Pancreas (tissue), 10 donors: Measurements from ENCODE around the gene CAPN10. TPM values are rescaled to one million over a fixed set of nuclear protein-coding genes. Genes with fewer than 3 reads are reported as not detected.

ENCODE experiments used
- ATAC-seq, 4 donors: fragments of 200-7000 bp; cut with Tn5 transposase; one replicate each; pipeline versions ENCODE4 v1.8.0 to v1.9.1; 2020; ENCODE audit warnings: mild to moderate bottlenecking in 4 of 4, moderate library complexity in 4 of 4
- DNase-seq, 6 donors: peaks; one replicate each; pipeline ENCODE4 v3.0.0-alpha.2; 2020
- FAIRE-seq: peaks from 2 replicates; lab custom pipeline; 2012; peaks lifted over from hg19 to GRCh38; lab: Jason Lieb, UNC
- H3K27ac ChIP-seq, 4 donors: fragments of 200-600 bp; sonication (generic); 1 replicate in 3 of 4; 2 replicates in 1 of 4; pipeline versions ENCODE4 v1.5.0 to v1.8.0; 2020
- H3K27me3 ChIP-seq, 4 donors: fragments of 200-600 bp; one replicate each; pipeline ENCODE4 v1.8.0; 2021
- H3K36me3 ChIP-seq, 3 donors: fragments of 200-600 bp; sonication (generic) in 1 of 3; one replicate each; pipeline versions ENCODE4 v1.5.0 to v1.8.0; 2020 to 2021
- H3K4me1 ChIP-seq, 3 donors: fragments of 200-600 bp; one replicate each; pipeline ENCODE4 v1.8.0; 2021
- H3K4me3 ChIP-seq, 4 donors: fragments of 200-600 bp; sonication (generic) in 2 of 4; one replicate each; pipeline versions ENCODE4 v1.5.0 to v1.8.0; 2020 to 2021
- H3K9me3 ChIP-seq, 4 donors: fragments of 200-600 bp; one replicate each; pipeline ENCODE4 v1.8.0; 2021
- CTCF ChIP-seq, 4 donors: fragments of 200-600 bp; sonication (generic) in 3 of 4; IDR thresholded peaks; one replicate each; pipeline versions ENCODE4 v1.5.0 to v1.8.0; 2021; ENCODE audit warnings: antibody characterized with exemption in 4 of 4
- WGBS, 2 donors: extraction: QIAGEN DNeasy Blood & Tissue Kit; methylation state at CpG; one replicate each; pipeline ENCODE4 v1.1.7; 2013; 5-methylcytosine and 5-hydroxymethylcytosine counted together
- intact Hi-C, 3 donors: fragments of 100-400 bp; cut with DNase I; formaldehyde crosslinking; loops; one replicate each; pipeline versions ENCODE4 v1.11.1 to v1.14.2; 2022
- polyA plus RNA-seq, 2 donors: library from polyadenylated mRNA; stranded (reverse); fragments of 200-250 nt; gene quantifications; one replicate each; pipeline ENCODE4 v1.2.3, GENCODE V29; 2013
- total RNA-seq, 6 donors: library from RNA; stranded (reverse); fragmentation: NEBNext Ultra II Directional in 4 of 6; extraction: Animal tissue kit (Norgen Biotek cat#: 25700) in 4 of 6; gene quantifications; one replicate each; pipeline versions ENCODE4 v1.2.1 to v1.2.4, GENCODE V29; 2021 to 2023
- donor health status: healthy with polysubstance abuse.
- donor health status: DM: no; HTN: no; CAD: no; lungs with moderate emphysema.
- donor health status: DM: no; HTN: no; CAD: no.
- donor health status: control.
- donor health status: control.
- donor health status: Bipolar disorder and iron deficiency.
- donor health status: DM: yes; HTN: yes; CAD: no.
- donor health status: DM: no; HTN: no; CAD: no.
- donor health status: DM: no; HTN: no; CAD: no.
- donor health status: DM: yes; HTN: yes; CAD: no.

Gene CAPN10
- total and polyA plus RNA-seq, 8 donors, result 8.6 to 49.3 (median 12.7) TPM

- no peak overlapping the region for H3K27ac ChIP-seq
- no peaks in the 10 kb centered on the region for H3K27me3 ChIP-seq
- WGBS, 2 donors, result 91 to 93% methylated on average over 19 of the region's 19 CpGs
- DNase-seq (peak in 5 of 6 donors; percentile 1 to 68 (median 24)), ATAC-seq (no peak), FAIRE-seq (no peak)
- H3K9me3 ChIP-seq, result no peaks in the 10 kb centered on the region
- H3K36me3 ChIP-seq, result peaks cover 0 to 21% (median 0%) of the 10 kb centered on the region in 3 donors
- no peak overlapping the region for H3K4me3 ChIP-seq
- no peaks in the 10 kb centered on the region for H3K4me1 ChIP-seq
- intact Hi-C loops, result no loop called here
- TF ChIP-seq CTCF (IDR thresholded peaks at IDR 0.05), result no peak
Measured at GRCh38 chr2:240593703-240594451, 7.3 kb downstream of the CAPN10 start.

- no peak overlapping the region for H3K4me3 ChIP-seq
- DNase-seq (peak in 4 of 6 donors; percentile 9 to 70 (median 40)), ATAC-seq (no peak), FAIRE-seq (no peak)
- no peaks in the 10 kb centered on the region for H3K4me1 ChIP-seq
- H3K27ac ChIP-seq, result no peak overlapping the region
- 92 to 93% methylated on average over 34 of the region's 34 CpGs for WGBS, 2 donors
- TF ChIP-seq CTCF (IDR thresholded peaks at IDR 0.05), result no peak
- H3K36me3 ChIP-seq, result peaks cover 0 to 13% (median 0%) of the 10 kb centered on the region in 3 donors
- H3K9me3 ChIP-seq, result no peaks in the 10 kb centered on the region
- intact Hi-C loops, result no loop called here
- H3K27me3 ChIP-seq, result no peaks in the 10 kb centered on the region
Measured at GRCh38 chr2:240594511-240595380, 8.2 kb downstream of the CAPN10 start.

GRCh38 chr2:240595381-240596079, 9.0 kb downstream of the CAPN10 start:
- no peaks in the 10 kb centered on the region for H3K9me3 ChIP-seq
- no peak overlapping the region for H3K4me3 ChIP-seq
- peaks cover 0 to 13% (median 0%) of the 10 kb centered on the region in 3 donors for H3K36me3 ChIP-seq
- H3K4me1 ChIP-seq, result no peaks in the 10 kb centered on the region
- intact Hi-C loops, result no loop called here
- FAIRE-seq (no peak), DNase-seq (peak in 3 of 6 donors; percentile 18 to 65 (median 49)), ATAC-seq (peak in 2 of 4 donors; percentile 13 to 19)
- no peak overlapping the region for H3K27ac ChIP-seq
- TF ChIP-seq CTCF (IDR thresholded peaks at IDR 0.05), result no peak
- H3K27me3 ChIP-seq, result no peaks in the 10 kb centered on the region
- WGBS, 2 donors, result 77 to 80% methylated on average over 16 to 18 of the region's 18 CpGs

- Histone ChIP-seq H3K27ac (no peak overlapping the region), H3K4me3 (no peak overlapping the region), H3K4me1 (no peaks in the 10 kb centered on the region), H3K36me3 (peaks cover 0 to 13% (median 0%) of the 10 kb centered on the region in 3 donors), H3K9me3 (no peaks in the 10 kb centered on the region), H3K27me3 (no peaks in the 10 kb centered on the region)
- WGBS, 2 donors, result 92 to 95% methylated on average over 17 of the region's 17 CpGs
- FAIRE-seq (no peak), ATAC-seq (no peak), DNase-seq (peak in 2 of 6 donors; percentile 22 to 69)
- no peak for TF ChIP-seq CTCF (IDR thresholded peaks at IDR 0.05)
- intact Hi-C loops, result no loop called here
Measured at GRCh38 chr2:240596080-240596460, 9.5 kb downstream of the CAPN10 start.
